ENCODE data around the gene TOMM7.
"Not testable (repeated sequence)": the region's sequence is repeated elsewhere in the genome, so short reads cannot be mapped to it uniquely, and the experiment has no call there.

The TOMM7 gene

DNA sequence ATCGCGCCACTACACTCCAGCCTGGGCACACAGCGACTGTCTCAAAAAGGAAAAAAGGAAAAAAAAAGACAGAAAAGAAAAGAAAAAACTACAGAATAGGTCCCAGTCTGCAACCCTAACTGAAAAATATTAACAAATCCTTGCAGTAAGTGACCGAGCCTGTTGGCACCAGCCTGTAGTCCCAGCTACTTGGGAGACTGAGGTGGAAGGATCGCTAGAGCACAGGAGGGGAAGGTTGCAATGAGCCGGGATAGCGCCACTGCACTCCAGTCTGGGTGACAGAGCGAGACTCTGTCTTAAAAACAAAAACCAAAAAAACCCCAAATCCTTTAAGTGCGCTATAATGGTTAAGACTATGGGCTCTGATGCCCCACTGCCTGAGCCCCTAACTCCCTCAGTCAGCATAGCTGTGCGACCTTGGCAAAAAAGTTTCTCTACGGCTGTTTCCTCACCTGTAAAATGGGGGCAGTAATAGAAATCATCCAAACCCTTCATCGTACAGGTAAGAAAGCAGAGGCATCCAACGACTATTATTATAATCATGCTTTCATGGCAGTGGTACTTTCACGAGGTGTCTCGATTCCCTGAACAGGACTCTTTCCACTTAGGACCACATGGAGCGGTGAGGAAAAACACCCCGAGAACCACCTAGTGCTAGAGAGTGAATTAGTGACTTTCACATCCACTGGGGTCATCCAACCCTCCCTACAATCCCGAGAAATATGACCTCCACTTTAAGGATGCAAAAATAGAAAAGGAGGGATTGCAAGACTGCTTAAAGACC is 755 bp downstream of the TOMM7 start:
- no peak for DNase-seq (ENCODE audit: low read depth)

DNA sequence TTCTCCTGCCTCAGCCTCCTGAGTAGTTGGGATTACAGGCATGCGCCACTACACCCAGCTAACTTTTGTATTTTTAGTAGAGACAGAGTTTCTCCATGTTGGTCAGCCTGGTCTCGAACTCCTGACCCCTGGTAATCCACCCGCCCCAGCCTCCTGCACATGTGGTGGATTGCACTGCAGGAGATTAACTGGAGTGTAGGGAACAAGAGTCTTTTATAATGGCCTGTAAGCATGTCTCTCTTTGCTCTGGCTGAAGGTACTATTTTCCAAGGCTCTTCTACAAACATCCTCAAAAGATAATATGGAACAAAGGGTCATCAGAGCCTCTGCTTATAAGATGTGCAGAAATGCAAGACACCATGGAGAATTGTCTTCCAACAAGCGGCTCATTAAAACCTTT is 3.2 kb downstream of the TOMM7 start:
- DNase-seq (ENCODE audit: low read depth) = no peak

DNA sequence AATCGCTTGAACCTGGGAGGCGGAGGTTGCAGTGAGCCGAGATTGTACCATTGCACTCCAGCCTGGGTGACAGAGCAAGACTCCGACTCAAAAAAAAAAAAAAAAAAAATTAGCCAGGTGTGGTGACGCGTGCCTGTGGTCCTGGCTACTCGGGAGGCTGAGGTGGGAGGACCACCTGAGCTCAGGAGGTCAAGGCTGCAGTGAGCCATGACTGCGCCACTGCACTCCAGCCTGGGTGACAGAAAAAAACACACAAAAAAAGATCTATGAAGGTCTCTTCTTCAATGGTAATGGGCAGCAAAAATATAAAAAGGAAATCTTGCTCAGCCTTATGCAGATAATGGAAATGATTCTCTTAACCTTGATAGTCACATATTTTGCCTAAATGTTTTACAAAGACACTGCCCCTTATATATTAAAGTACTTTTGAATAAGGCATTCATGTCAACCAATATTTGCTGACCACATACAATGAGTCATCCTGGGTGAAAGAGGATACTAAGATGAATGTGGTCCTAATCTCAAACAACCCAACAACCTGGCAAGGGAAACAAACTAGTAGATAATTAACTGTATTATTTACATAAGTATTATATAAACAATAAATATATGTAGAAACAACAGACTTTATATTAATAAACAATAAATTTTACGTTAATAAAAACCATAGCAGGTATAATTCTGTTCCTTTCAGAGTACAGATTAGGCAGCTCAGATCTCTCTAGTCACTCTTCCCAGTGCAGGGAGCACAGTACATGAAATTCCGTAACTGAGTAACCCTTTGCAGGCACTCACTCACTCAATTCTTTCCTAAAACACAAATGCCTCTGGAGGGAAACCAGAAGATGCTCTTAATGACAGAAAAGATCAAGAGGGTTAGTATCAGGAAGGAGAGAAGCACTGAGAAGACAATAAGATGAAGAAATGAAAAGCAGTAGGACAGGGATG is 8.1 kb downstream of the TOMM7 start:
- peak; percentile 37 for DNase-seq (ENCODE audit: low read depth)

DNA sequence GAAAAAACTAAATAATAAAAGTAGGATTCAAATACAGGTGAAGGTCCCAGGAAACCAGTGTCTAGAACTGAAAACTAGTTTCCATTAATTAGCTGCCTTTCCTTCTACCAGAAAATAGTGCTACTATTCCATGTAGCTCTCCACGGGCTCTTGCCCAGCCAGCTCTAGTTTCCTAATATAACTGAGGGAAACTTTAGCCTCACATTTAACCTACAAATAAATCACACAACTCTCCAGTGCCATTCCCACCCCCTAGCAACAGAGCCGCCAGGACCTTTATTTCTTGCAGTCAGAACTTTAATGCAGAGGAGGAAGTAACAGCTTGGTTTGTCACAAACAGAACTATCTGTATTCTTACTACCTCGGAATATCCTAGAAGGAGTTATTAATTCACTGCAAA is 10.3 kb downstream of the TOMM7 start:
- DNase-seq (ENCODE audit: low read depth) = no peak

DNA sequence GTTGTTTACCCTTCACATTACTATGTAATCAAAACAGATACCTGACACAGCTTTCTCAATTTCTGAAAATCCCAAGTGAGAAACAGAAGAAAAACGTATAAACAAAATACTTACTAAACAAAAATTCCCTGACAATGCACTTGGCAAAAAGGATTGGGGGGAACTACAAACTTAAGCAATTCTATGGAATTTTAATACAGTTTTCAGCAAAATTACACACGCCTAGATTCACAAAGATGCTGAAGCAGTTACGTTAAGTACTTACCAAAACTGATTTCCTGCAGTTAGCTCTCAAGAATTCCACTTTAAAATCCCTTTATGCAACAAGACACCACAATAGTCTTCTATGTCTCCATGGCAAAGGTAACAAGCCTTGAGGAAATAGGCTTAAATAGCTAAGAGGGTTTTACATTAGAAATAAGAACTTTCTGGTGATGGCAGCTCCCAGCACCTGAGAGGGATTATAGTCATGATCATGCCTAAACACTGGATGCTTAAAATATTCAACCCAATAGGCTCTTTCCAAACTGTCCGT is 10.8 kb downstream of the TOMM7 start:
- DNase-seq (ENCODE audit: low read depth) = no peak

DNA sequence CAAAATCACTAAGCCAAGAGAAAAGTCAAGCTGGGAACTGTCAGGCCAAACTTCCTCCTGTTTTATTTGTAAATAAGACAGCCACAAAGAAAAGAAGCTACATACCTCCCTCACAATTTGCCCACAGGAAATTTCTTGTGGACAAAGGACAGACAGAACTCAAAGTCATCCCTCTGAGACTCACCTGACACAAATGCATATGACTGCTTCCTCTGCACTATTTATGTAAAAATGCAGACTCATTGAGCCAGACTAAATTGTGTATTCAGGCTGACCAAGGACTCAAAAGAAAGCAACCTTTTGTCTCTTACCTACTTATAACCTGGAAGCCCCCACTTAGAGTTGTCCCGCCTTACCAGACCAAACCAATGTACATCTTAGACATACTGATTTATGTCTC is 11.8 kb downstream of the TOMM7 start:
- no peak for DNase-seq (ENCODE audit: low read depth)

DNA sequence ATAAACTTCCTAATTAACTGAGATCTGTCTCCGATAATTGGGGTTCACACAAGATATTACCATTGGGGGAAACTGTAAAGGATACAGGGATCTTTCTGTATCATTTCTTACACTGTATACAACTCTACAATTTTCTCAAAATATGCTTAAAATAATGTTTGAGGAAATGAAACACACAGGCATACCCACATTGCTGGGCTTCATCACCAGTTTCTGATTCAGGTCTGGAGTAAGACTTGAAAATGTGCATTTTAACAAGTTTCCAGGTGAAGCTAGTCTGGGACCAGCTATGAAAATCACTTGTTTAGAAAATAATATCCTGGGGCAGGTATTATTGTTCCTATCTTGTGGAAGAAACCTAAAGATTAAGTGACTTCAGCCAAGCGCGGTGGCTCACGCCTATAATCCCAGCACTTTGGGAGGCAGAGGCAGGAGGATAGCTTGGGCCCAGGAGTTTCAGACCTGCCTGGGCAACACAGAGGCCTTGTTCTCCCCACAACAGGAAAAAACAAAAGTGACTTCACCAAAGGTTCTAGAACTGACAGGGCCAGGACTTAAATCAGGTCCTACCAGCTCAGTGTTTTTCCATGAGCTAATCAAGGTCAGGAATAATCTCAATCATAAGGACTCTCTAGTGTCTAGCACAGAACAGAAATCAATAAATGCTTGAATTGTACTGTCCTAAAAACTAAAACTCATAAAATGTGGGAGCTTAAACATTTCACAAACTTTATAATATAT is 12.6 kb downstream of the TOMM7 start:
- no peak for DNase-seq (ENCODE audit: low read depth)

DNA sequence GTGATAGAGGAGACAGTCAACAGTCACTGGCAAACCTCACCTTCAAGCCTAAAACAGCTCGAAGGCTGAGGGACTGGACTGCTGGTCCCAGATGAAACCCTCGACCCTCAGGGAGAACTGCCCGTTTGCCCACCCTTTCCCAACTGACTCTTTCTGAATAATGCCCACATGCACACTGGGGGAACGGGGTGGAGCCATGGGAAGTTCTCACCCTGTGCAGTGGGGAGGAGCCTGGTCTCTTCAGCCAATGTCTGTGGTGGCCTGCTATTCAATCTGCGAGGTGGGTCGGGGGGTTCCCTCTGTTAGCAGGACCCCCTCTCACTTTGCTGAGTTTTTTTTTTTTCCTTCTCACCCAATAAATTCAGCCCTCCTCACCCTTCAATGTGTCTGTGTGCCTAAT is 14.5 kb downstream of the TOMM7 start:
- no peak for DNase-seq (ENCODE audit: low read depth)

DNA sequence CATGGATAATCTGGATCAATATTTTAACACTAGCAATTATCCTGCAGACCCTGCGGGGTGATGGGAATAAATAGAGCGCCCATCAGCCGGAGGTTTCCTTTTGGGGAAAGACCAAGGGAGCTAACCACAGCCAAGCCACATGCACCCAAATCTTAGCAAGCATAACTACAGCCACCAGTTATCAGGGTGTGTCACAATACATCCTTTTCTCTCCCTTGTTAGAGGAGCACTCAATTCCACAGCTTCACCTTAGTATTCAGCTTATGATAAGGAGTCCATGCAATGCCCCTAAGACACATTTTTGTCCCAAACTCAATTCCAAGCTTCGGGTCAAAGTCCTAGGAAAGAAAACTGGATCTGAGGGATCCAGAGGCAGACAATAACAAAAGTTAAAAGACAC is 15.9 kb downstream of the TOMM7 start:
- DNase-seq (ENCODE audit: low read depth) = no peak

DNA sequence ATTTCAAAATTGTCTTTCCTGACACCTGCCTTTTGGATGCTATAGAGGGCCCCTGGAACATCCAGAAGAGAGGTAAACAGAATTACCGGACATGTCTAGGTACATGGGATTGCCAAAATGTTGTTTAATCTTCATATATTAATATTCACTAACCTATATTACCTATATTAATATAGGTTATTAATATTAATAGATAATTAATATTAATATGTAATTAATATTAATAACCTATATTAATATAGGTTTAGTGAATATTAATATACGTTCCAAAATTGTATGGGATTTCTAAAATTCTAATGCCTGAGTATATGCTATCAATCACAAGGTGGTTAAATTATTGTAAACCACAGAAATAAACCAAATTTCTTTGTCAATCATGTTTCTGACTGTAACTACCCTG is 17.4 kb downstream of the TOMM7 start:
- DNase-seq (ENCODE audit: low read depth) = no peak

DNA sequence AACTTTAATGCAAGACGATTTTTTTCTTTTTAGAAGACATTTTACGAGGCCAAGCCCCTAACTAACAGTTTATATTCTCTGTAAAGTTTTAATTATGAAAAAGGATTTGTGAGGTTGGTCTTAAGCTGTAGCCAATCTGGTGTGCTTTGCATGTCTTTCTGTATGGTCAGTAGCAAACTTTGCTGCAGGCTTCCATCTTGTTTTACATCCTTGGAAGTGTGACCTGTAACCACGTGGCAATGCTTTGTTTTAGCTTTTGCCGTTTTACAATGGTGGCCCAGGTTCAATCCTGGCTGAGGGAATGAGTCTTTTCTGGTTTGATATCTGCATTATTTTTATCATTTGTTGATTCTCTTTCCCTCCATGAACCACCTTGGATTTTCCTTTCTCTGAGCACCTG is 19.8 kb downstream of the TOMM7 start:
- DNase-seq (ENCODE audit: low read depth) = not testable (repeated sequence)

DNA sequence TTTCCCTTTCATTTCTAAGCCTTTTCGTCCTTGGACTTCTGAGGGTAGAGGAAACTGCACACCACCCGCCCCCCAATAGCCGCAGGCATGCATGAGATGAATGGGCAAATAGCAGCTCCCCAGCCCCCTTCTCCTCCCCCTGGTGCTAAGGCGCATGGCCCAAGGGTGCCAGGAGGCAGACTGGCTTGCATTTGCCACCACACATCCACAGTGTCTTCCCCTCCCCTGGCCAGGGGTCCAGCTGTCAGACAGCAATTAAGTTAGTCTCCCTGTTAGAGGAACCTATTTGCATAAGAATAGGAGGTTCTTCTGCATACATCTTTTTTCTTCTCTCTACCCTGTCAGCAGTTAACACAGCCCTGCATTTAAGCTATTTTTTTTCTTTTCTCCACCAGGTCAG is 20.2 kb downstream of the TOMM7 start:
- DNase-seq (ENCODE audit: low read depth) = no peak

DNA sequence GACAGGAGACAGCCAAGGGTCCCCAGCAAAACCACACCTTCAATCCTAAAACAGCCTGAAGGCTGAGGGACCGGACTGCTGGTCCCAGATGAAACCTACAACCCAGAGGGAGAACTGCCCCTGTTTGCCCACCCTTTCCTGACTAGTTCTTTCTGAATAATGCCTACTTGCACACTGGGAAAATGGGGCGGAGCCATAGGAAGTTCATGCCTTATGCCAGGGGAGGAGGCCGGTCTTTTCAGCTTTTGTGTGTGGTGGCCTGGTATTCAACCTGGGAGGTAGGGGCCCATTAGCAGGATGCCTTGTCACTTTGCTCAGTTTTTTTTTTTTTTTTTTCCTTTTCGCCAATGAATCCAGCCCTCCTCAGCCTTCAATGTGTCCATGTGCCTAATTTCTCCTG is 20.7 kb downstream of the TOMM7 start:
- DNase-seq (ENCODE audit: low read depth) = no peak

DNA sequence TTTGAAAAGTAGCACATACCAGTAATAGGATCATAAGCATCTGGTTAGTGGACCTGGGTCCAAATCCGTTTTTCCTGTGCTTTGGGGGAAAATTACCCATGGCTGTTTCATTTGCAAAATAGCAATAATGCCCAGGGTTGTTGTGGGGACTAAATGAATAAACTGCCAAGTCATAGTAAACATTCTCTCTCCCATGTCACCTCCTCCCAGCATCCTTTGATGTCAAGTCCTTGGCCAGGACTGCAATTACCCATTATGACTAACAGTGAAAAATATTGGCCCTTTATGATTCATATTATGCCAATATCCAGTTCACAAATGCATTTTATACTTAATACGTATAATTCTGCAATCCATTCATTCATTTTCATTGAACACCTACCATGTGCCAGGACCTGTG is 23.0 kb downstream of the TOMM7 start:
- no peak for DNase-seq (ENCODE audit: low read depth)

DNA sequence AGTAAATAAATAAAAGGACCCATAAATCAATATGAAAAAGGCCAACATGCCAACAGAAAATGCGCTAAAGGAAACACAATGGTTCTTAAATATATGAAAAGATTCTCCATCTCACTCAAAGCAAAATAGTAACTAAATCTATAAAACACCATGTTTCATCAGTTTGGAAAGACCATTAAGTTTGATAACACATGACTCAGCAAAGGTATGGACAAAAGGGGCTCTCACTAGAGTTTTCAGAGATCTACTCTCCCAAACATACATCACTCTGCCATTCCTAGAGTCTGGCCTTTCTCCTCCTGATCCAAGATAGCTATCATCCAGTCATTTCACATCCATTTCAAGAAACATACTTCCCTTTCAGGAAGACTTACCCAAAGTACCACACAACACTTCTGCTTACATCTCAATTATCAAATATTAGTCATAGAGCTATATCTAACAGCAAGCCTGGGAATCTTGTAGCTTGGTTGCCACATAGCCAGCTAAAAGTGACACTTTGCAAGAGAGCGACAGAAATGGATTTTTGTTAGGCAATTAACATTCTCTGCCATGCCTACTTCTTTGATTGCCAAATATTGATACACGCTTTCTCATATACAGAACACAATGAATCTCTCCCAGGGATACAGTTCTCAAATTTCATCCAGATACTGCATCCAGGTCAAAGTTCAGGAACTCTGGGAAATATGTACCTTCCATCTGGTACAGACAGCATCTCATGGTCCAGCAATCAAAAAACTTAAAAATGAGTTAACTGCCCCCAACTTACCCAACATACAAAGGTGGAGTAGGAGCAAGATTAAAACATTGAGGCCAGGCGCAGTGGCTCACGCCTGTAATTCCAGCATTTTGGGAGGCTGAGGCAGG is 28.8 kb downstream of the TOMM7 start:
- DNase-seq (ENCODE audit: low read depth) = no peak

DNA sequence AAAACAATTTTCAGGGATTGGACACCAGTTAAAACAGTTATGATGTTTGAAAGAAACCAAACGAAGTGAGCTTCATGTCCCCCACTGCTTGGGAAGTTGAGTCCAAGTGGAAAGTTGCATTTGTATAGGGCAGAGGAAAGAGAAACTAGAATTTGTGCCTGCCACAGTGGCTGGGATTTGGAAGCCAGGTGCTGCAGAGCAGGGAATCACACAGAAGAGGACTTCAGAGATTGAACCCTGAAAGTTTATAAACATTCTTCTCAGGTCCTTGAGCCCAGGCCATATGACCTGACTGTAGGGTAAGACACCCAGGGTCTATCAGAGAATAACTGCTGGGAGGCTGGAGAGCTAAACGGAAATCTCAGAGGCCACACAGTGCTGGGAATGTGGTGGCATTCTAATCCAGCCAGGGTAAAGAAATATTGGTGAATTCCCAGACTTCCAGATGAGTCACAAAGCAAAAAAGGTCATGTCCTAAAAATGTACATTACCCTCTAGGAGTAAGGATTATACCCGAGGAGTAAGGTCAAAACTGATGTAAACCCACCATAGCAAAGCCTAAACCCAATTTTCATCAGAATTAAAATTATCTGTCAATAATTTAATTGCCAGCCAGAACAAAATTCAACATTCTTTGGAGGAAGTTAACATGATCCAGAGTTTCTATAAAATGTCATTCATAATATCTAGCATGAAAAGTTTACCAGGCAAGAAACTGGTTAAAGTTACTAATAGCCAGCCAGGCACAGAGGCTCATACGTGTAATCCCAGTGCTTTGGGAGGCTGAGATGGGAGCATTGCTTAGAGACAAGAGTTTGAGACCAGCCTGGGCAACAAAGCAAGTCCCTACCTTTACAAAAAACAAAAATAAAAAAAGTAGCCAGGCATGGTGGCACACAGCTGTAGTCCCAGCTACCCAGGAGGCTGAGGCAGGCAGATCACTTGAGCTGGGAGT is 31.2 kb downstream of the TOMM7 start:
- DNase-seq (ENCODE audit: low read depth) = no peak

DNA sequence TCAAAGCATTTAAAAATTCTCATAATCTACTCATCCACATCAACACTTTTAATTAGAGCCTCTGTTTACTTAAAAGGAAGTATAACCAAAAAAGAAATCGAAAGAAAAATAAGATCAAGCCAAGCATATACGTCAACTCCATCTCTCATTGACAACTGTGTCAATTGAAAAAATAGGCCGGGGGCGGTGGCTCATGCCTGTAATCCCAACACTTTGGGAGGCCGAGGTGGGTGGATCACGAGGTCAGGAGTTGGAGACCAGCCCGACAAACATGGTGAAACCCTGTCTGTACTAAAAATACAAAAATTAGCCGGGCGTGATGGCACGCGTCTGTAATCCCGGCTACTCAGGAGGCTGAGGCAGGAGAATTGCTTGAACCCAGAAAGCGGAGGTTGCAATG is 32.0 kb downstream of the TOMM7 start:
- DNase-seq (ENCODE audit: low read depth) = not testable (repeated sequence)

DNA sequence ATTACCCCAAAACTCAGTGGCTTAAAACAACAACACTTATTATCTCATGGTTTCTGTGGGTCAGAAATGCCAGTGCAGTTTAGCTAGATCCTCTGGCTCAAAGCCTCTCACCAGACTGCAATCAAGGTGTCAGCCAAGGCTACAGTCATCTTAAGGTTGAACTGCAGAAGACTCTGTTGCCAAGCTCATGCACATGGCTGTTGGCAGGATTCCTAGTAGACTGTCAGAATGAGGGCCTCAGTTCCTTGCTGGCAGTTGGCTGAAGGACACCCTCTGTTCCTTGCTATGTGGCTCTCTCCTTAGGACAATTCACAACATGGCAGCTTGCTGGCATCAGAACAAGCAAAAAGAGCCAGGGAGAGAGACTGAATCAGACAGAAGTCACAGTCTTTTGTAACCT is 34.7 kb downstream of the TOMM7 start:
- DNase-seq (ENCODE audit: low read depth) = no peak

DNA sequence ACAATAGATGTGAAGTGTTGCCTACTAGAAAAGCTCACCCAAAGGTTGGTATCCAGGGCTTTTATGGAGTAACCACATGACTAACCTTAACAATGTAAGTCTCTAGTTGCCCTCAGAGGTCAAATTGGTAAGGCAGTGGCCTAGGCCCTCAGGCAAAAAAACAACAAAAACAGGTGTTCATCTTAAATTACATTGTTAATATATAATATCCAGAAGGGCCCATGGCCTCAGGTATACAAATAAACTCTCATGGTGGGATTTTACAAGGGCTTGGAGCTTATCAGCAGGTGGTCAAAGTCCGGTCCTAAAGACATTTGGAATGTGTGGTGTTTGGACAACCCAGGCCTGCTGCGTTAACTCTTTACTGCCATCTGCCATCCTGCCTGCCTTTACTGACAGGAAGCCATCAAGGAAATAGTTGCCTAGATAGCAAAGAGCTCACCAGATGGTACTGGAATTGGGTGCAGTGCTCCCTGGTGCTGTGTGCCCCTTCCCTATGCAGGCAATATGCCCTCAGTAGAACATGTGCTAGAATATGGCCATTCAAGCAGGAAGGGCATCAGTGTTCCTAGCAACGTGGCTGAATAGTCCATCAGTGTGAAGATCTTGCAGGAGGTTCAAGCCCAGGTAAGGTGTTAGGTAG is 36.2 kb downstream of the TOMM7 start:
- no peak for DNase-seq (ENCODE audit: low read depth)

DNA sequence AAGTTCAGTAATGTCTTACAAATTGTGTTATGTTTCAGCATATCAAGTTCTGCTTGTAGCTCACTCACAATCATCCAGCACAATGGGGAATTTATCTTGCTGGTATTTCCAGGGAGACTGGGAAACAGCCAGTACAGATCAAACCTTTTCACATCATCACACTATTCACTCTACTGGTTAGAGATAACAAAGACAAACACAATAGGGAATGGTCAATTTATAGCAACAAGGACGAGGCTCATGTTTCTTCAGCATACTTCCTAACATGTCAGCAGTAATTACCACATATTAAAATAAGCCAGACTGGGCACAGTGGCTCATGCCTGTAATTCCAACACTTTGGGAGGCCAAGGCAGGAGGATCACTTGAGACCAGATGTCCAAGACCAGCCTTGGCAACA is 38.3 kb downstream of the TOMM7 start:
- no peak for DNase-seq (ENCODE audit: low read depth)

Measured in non-pigmented ciliary epithelial cell (primary cell).